Vagina (tissue), 2 donors: ENCODE measurements around the gene HRH3.

ENCODE experiments used
- CTCF ChIP-seq, 3 experiments: fragments of 450-650 bp in 2 of 3; fragments of 200-600 bp in 1 of 3; sonication (generic) in 1 of 3; IDR thresholded peaks; one replicate each; pipeline ENCODE4 v1.5.1; 2017 to 2019; ENCODE audit warnings: antibody characterized with exemption in 3 of 3, mild to moderate bottlenecking in 2 of 3, moderate library complexity in 2 of 3
- POLR2A ChIP-seq, 2 donors: fragments of 450-650 bp; IDR thresholded peaks; one replicate each; pipeline ENCODE4 v1.6.1; 2017; ENCODE audit warnings: antibody characterized with exemption in 2 of 2, mild to moderate bottlenecking in 2 of 2, moderate library complexity in 2 of 2

DNA sequence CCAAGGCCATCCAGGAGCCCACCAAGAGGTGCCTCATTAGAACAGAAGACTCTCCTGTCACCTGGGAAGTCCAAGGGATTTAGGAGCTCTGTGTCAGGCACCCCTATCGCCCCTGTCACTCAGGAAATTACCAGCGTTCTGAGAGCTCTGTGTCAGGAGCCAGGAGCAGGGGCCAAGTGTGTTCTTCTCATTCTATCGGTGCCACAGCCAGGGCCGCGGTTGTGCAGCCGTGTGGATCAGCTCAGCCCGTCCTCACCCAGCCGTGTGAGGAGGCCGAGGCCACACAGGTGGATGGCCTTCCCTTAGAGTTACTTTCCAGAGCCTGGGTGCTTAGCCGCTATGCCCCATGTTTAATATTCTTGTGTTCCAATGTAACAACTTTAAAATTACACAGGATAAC is 27.4 kb downstream of the HRH3 start:
- TF ChIP-seq CTCF (IDR thresholded peaks at IDR 0.05) = no peak
- TF ChIP-seq POLR2A (IDR thresholded peaks at IDR 0.05) = no peak
